HEK293 (cell line): Measurements from ENCODE around the gene SUPT5H.

Experiments used
- CTCF ChIA-PET: fragments of 350-600 bp; formaldehyde crosslinking; extraction: SDS; loops from one replicate; lab custom pipeline; 2021; ENCODE audit warnings: antibody characterized with exemption; lab: Yijun Ruan, JAX
- POLR2A ChIA-PET: fragments of 300-600 bp; formaldehyde crosslinking; extraction: SDS; loops from one replicate; lab custom pipeline; 2020; ENCODE audit warnings: antibody characterized with exemption, inconsistent platforms; lab: Yijun Ruan, JAX
- H3K27ac ChIP-seq: fragments of 200-500 bp; sonication (Bioruptor generic); 2 replicates; pipeline ENCODE4 v1.5.1; 2014; ENCODE audit warnings: low read depth, low read length, control low read depth, inconsistent platforms; ENCODE audit errors: extremely low read depth
- H3K36me3 ChIP-seq, 2 experiments: fragments of 200-500 bp in 1 of 2; sonication (Bioruptor generic) in 1 of 2; 1 replicate in 1 of 2; 2 replicates in 1 of 2; pipeline ENCODE4 v1.5.1; 2014 to 2017; ENCODE audit warnings: inconsistent platforms in 2 of 2, low read length in 2 of 2; ENCODE audit not compliant: control insufficient read depth in 2 of 2, insufficient read depth in 1 of 2
- H3K4me1 ChIP-seq: fragments of 200-500 bp; sonication (Bioruptor generic); 2 replicates; pipeline ENCODE4 v1.5.1; 2014; ENCODE audit warnings: mild to moderate bottlenecking, low read length, inconsistent platforms; ENCODE audit not compliant: control insufficient read depth, insufficient read depth
- H3K4me3 ChIP-seq: 2 replicates; pipeline ENCODE4 v1.5.1; 2011; ENCODE audit warnings: low read depth, mild to moderate bottlenecking, control low read depth, low read length, moderate library complexity
- H3K9me3 ChIP-seq: fragments of 200-500 bp; sonication (Bioruptor generic); 2 replicates; pipeline ENCODE4 v1.5.1; 2014; ENCODE audit warnings: low read depth, low read length, inconsistent platforms; ENCODE audit not compliant: control insufficient read depth, insufficient read depth
- BCL11B ChIP-seq: fragments of 450-650 bp; formaldehyde crosslinking; IDR thresholded peaks from 2 replicates; pipeline ENCODE4 v1.5.1; 2016; ENCODE audit warnings: low read depth, missing biosample characterization, missing genetic modification characterization
- GLIS1 ChIP-seq: fragments of 450-650 bp; formaldehyde crosslinking; IDR thresholded peaks from 2 replicates; pipeline ENCODE4 v1.5.1; 2016; ENCODE audit warnings: missing biosample characterization, missing genetic modification characterization
- GLIS2 ChIP-seq: fragments of 450-650 bp; formaldehyde crosslinking; IDR thresholded peaks from 2 replicates; pipeline ENCODE4 v1.5.1; 2016; ENCODE audit warnings: missing biosample characterization, missing genetic modification characterization
- KLF8 ChIP-seq: fragments of 450-650 bp; formaldehyde crosslinking; IDR thresholded peaks from 2 replicates; pipeline ENCODE4 v1.5.1; 2016; ENCODE audit warnings: missing biosample characterization, missing genetic modification characterization
- PBX3 ChIP-seq: sonication (generic); formaldehyde crosslinking; IDR thresholded peaks from 2 replicates; pipeline ENCODE4 v1.8.1; 2022; ENCODE audit warnings: mild to moderate bottlenecking, moderate library complexity, missing genetic modification reagents
- PRDM10 ChIP-seq: fragments of 450-650 bp; formaldehyde crosslinking; IDR thresholded peaks from 2 replicates; pipeline ENCODE4 v1.5.1; 2016; ENCODE audit warnings: missing biosample characterization, missing genetic modification characterization
- REPIN1 ChIP-seq: fragments of 450-650 bp; formaldehyde crosslinking; IDR thresholded peaks from 2 replicates; pipeline ENCODE4 v1.5.1; 2017; ENCODE audit warnings: missing biosample characterization, missing genetic modification characterization, low read depth
- WT1 ChIP-seq: fragments of 450-650 bp; formaldehyde crosslinking; IDR thresholded peaks from 2 replicates; pipeline ENCODE4 v1.5.1; 2016; ENCODE audit warnings: missing biosample characterization, missing genetic modification characterization
- YY2 ChIP-seq: fragments of 450-650 bp; formaldehyde crosslinking; IDR thresholded peaks from 2 replicates; pipeline ENCODE4 v1.5.1; 2016; ENCODE audit warnings: missing biosample characterization, missing genetic modification characterization
- ZBTB21 ChIP-seq: fragments of 450-650 bp; formaldehyde crosslinking; IDR thresholded peaks from 2 replicates; pipeline ENCODE4 v1.5.1; 2017; ENCODE audit warnings: missing biosample characterization, missing genetic modification characterization
- ZBTB44 ChIP-seq: fragments of 450-650 bp; IDR thresholded peaks from 2 replicates; pipeline ENCODE4 v1.5.1; 2018; ENCODE audit warnings: missing biosample characterization, mild to moderate bottlenecking, missing genetic modification characterization
- ZBTB8A ChIP-seq: fragments of 450-650 bp; formaldehyde crosslinking; IDR thresholded peaks from 2 replicates; pipeline ENCODE4 v1.5.1; 2016; ENCODE audit warnings: missing biosample characterization, missing genetic modification characterization
- ZNF10 ChIP-seq: fragments of 450-650 bp; formaldehyde crosslinking; IDR thresholded peaks from 2 replicates; pipeline ENCODE4 v1.5.1; 2017; ENCODE audit warnings: missing biosample characterization, missing genetic modification characterization
- ZNF174 ChIP-seq: fragments of 450-650 bp; formaldehyde crosslinking; IDR thresholded peaks from 2 replicates; pipeline ENCODE4 v1.5.0; 2017; ENCODE audit warnings: missing biosample characterization, mild to moderate bottlenecking, missing genetic modification characterization
- ZNF391 ChIP-seq: fragments of 450-650 bp; formaldehyde crosslinking; IDR thresholded peaks from 2 replicates; pipeline ENCODE4 v1.5.1; 2016; ENCODE audit warnings: low read depth, missing biosample characterization, missing genetic modification characterization, borderline replicate concordance
- ZNF518A ChIP-seq: fragments of 450-650 bp; formaldehyde crosslinking; conservative IDR thresholded peaks from 2 replicates; pipeline ENCODE4 v1.5.1; 2016; ENCODE audit warnings: low read depth, missing biosample characterization, missing genetic modification characterization
- ZNF629 ChIP-seq: fragments of 450-650 bp; formaldehyde crosslinking; IDR thresholded peaks from 2 replicates; pipeline ENCODE4 v1.5.1; 2017; ENCODE audit warnings: missing biosample characterization, missing genetic modification characterization
- ZNF785 ChIP-seq: fragments of 450-650 bp; formaldehyde crosslinking; IDR thresholded peaks from 2 replicates; pipeline ENCODE4 v1.5.1; 2016; ENCODE audit warnings: missing biosample characterization, missing genetic modification characterization
- ZSCAN23 ChIP-seq: fragments of 450-650 bp; formaldehyde crosslinking; IDR thresholded peaks from 2 replicates; pipeline ENCODE4 v1.5.1; 2016; ENCODE audit warnings: missing biosample characterization, missing genetic modification characterization
- ZSCAN4 ChIP-seq: fragments of 450-650 bp; formaldehyde crosslinking; IDR thresholded peaks from 2 replicates; pipeline ENCODE4 v1.5.1; 2017; ENCODE audit warnings: missing biosample characterization, missing genetic modification characterization
- ZSCAN5A ChIP-seq: fragments of 450-650 bp; formaldehyde crosslinking; IDR thresholded peaks from 2 replicates; pipeline ENCODE4 v1.5.1; 2016; ENCODE audit warnings: missing biosample characterization, missing genetic modification characterization

The SUPT5H gene

GRCh38 chr19:39480337-39481228 is 35.2 kb downstream of the SUPT5H start, which contains the start of gene TIMM50:
TIMM50 (plus strand) TSS chr19:39480838; CDS start chr19:39480854, 16 bp downstream.
- peaks cover 15% of the 10 kb centered on the region for H3K4me1 ChIP-seq
- ChIA-PET POLR2A (interaction anchor here (0.6 to 1.6 kb wide), 35 partner anchors 9 to 1783 kb away, joined by 3 to 39 read pairs (median 5); partner anchors contain the start of genes DLL3, DYRK1B, EID2 and EID2B), CTCF (interaction anchor here (0.6 to 1.2 kb wide), 11 partner anchors 9 to 364 kb away, joined by 3 to 6 read pairs (median 4); partner anchors contain the start of genes EID2B and SUPT5H)
- no peaks in the 10 kb centered on the region for H3K9me3 ChIP-seq
- H3K27ac ChIP-seq = peak within 1 kb of the TSS; percentile 88
- peak within 1 kb of the TSS; percentile 65 for H3K4me3 ChIP-seq
- H3K36me3 ChIP-seq = peaks cover 41 to 61% of the 10 kb centered on the region in 2 experiments
- peak; percentile 97 for TF ChIP-seq YY2 (tag by site-specific recombination)
- TF ChIP-seq PBX3 = peak; percentile 45; the same call in 1 of the 2 replicates
- TF ChIP-seq ZNF518A = 0 out of 2 replicates have a peak, but pooled peaks have one; percentile 37
- no peak for TF ChIP-seq ZNF174 (tag by site-specific recombination)
- peak; percentile 85 for TF ChIP-seq GLIS2
- TF ChIP-seq WT1 (tag by site-specific recombination) = 0 out of 2 replicates have a peak, but pooled peaks have one; percentile 43
- TF ChIP-seq ZNF10 (tag by site-specific recombination) = 0 out of 2 replicates have a peak, but pooled peaks have one; percentile 11
- TF ChIP-seq ZSCAN5A = peak; percentile 78; the same call in 1 of the 2 replicates
- peak; percentile 82; the same call in 1 of the 2 replicates for TF ChIP-seq BCL11B (tag by site-specific recombination)
- 0 out of 2 replicates have a peak, but pooled peaks have one; percentile 50 for TF ChIP-seq ZBTB21 (tag by site-specific recombination)
- peak; percentile 90; the same call in 1 of the 2 replicates for TF ChIP-seq ZNF391 (tag by site-specific recombination)
- TF ChIP-seq PRDM10 = peak; percentile 85
- peak; percentile 75 for TF ChIP-seq GLIS1 (tag by site-specific recombination)
- TF ChIP-seq ZBTB8A = peak; percentile 57; the same call in 1 of the 2 replicates
- TF ChIP-seq ZSCAN4 (tag by site-specific recombination) = no peak; the same call in 1 of the 2 replicates
- peak; percentile 86 for TF ChIP-seq ZNF629 (tag by site-specific recombination)
- TF ChIP-seq KLF8 = peak; percentile 99
- TF ChIP-seq REPIN1 = peak; percentile 40; the same call in 1 of the 2 replicates
- TF ChIP-seq ZSCAN23 (tag by site-specific recombination) = no peak
- TF ChIP-seq ZNF785 (tag by site-specific recombination) = 0 out of 2 replicates have a peak, but pooled peaks have one; percentile 8
- TF ChIP-seq ZBTB44 (tag by site-specific recombination) = peak; percentile 73; the same call in 1 of the 2 replicates
